ENCODE measurements around the gene NOXA1.

NOXA1 gene

DNA sequence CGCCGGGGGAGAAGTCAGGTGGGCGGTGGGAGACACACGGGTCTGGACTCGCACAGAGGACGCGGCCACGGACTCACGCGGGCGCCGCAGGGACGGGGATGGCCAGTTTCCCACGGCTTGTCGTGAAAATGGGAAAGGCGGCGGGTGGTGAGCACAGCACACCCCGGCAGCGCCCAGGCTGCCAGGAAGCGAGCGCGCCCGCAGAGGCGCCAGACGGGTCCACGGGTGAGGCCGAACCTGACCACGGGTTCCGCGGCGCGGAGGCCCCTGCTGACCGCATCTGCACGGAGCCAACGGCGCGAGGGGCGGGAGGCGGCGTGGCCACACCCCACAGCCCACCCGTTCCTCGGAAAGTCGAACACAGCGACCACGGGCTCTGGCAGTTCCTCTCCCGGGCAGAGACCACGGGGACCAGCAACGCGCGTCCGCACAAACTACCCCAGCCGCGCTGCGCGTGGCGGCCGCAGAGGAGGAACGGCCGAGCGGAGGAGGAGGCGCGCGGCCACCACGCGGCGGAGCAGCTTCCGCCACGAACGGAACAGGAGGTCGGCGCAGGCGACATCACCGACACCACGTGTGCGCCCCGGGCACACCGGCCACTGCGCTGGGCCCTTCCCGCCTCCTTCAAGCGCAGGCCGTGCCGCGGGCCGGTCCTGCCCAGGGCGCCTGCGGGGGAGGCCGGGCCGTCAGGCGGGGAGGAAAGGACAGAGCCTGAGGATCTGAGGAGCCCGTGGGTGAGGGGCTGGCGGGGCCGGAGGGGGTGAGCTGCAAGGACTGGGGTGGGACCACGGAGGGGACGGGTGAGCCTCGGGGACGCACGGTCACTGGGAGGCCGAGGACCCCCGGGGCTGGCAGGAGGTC is 5.8 kb upstream of the NOXA1 start:
- Histone ChIP-seq H3K9me3 (no peaks in the 10 kb centered on the region), H3K27me3 (ENCODE audit: low read depth) (no peaks in the 10 kb centered on the region), H3K4me1 (peaks cover 18% of the 10 kb centered on the region), H3K36me3 (replicated peaks) (0 out of 2 replicates have a peak, but pooled peaks cover 3% of the 10 kb centered on the region), H3K4me3 (peak overlapping the region; percentile 31)
- in situ Hi-C loops (cut with MboI; ENCODE audit: low sequenced_read_pairs), result no loop called here
- peak in 1 of 2 experiments; percentile 55 for DNase-seq (ENCODE audit: low spot score in 2 of 2)

DNA sequence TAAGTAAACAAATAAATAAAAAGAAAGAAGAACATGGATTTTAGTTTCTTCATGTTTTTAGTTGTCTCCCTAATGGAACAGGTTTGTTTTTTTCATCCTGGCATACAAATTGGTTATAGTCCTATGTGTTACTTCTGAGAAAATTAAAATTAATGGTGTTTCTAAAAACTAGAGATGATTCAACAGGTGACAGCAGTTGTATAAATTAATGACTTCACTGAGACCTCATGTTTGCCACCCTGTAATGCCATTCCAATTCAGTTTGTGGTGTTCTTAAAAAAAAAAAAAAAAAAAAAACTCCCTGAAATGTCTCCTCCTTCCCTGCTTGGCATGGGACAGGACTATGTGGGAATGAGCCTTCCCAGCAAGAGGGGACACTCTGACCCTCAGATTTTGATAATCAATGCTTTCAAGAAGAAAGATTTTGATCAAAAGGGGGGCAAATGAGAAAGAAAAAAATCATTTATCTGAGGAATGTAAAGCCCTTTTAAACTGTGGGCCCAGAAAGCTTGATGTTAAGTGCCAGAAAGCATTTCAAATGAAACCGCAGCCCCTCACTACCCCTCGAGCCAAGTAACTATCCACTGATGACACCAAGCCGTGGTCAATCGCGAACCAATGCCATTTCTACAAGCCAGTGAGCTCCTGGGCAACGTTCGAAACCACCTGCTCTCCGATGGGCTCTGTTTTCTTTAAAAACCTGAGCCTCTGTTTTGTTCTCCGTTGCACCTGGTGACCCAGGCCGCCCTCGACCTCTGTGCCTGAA is 1.2 kb upstream of the NOXA1 start:
- in situ Hi-C loops (cut with MboI; ENCODE audit: low sequenced_read_pairs), result no loop called here
- no peaks in the 10 kb centered on the region for H3K9me3 ChIP-seq
- peak overlapping the region; percentile 67 for H3K4me3 ChIP-seq
- H3K36me3 ChIP-seq (replicated peaks), result 0 out of 2 replicates have a peak, but pooled peaks cover 3% of the 10 kb centered on the region
- DNase-seq (ENCODE audit: low spot score in 2 of 2), result peak in 1 of 2 experiments; percentile 9
- peaks cover 18% of the 10 kb centered on the region for H3K4me1 ChIP-seq
- H3K27me3 ChIP-seq (ENCODE audit: low read depth), result no peaks in the 10 kb centered on the region

DNA sequence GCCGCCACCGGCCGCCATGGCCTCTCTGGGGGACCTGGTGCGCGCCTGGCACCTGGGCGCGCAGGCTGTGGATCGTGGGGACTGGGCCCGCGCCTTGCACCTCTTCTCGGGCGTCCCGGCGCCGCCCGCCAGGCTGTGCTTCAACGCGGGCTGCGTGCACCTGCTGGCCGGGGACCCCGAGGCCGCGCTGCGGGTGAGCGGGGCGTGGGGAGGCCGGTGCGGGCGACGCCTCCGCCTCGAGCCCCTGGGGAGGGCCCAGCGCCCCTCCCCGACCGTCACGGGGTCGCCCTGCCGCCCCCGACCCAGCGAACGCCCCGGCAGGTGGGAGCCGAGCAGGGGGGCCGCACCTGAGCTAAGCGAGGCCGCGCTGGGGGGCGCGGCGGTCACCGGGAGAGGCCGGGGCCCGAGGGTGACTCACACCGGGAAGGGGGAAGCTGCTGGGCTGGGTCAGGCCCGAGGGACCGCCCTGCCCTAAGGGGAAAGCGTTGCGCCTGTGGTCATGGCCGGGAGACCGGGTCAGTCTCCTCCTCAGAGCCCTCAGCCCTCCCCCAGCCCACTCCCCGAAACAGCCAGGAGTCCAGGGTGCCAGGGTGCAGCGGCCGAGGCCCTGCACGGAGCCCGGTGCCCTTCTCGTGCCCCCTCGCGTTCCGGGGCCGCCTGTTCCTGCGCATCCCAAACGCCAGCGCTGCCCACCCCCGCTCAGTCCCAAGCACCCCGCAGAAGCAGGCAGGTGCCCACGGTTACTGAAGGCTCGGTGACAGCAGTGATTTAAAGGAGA is 510 bp downstream of the NOXA1 start:
- Histone ChIP-seq H3K27me3 (ENCODE audit: low read depth) (no peaks in the 10 kb centered on the region), H3K4me1 (peaks cover 2% of the 10 kb centered on the region; the same call in 1 of the 2 replicates), H3K9me3 (no peaks in the 10 kb centered on the region), H3K36me3 (replicated peaks) (0 out of 2 replicates have a peak, but pooled peaks cover 3% of the 10 kb centered on the region), H3K4me3 (peak overlapping the region; percentile 67)
- in situ Hi-C loops (cut with MboI; ENCODE audit: low sequenced_read_pairs), result no loop called here
- peak in 1 of 2 experiments; percentile 40 for DNase-seq (ENCODE audit: low spot score in 2 of 2)

DNA sequence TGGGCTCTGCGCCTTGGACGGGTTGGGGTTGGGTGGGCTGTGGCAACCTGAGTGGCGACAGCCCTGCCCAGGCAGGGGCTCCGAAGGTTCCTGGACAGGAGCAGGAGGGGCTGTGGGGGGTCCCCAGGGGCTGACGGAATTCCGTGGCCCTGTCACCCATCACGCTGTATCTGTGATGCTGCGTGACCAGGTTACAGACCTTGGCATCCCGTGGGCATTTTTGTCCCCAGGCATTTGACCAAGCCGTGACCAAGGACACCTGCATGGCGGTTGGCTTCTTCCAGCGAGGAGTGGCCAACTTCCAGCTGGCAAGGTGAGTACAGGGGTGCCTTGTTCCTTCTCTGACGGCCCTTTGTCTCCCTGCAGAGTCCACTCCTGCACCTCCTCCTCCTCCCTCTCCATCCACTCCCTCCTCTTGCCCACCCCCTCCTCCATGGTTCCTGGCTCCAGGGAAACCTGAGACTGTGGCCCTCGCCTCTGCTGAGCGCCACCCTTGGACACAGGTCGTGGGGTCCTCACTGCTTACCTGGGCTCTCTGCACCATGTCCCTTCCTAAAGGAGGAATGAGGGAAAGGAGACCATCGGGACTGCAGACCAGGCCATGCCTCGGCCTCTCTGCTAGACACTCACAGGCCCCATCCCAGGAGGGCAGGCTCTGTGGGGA is 3.0 kb downstream of the NOXA1 start:
- DNase-seq (ENCODE audit: low spot score in 2 of 2), result no peak

DNA sequence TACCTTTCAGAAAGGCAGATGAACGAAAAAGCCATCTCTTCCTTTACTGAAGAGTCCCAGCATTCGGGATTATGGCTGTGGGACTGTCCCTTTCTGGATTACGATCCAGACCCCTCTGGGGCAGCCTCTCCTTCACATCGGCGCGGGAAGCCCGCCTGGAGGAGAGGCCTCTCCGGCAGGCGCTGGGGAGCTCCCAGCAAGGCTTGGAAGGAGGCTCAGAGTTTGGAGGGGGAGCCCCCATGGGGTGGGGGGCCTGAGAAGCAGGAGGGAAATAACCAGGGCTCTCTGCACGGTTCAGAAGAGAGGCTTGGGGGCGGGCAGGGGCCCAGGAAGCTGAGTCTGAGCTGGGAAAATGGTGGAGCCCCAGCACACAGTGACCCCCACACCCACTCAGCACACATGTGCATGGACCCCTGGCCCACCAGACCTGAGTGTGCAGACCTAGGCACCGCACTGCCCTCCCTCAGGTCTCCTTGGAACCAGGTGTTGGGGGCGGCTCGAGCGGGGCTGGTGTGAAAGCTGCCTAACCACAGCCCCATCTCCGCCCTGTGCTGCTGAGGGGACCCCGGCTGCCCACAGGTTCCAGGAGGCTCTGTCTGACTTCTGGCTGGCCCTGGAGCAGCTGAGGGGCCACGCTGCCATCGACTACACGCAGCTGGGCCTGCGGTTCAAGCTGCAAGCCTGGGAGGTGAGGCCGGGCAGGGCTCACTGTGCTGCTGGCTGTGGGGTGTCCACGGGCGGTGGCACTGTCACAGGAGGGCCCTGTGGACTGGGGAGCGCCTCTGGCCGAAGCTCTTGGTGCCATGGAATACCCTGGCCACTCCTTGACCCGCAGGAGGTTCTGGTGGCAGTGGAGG is 4.5 kb downstream of the NOXA1 start:
- H3K36me3 ChIP-seq (replicated peaks), result no peaks in the 10 kb centered on the region
- peaks cover 2% of the 10 kb centered on the region; the same call in 1 of the 2 replicates for H3K4me1 ChIP-seq
- no peak for DNase-seq (ENCODE audit: low spot score in 2 of 2)
- H3K27me3 ChIP-seq (ENCODE audit: low read depth), result no peaks in the 10 kb centered on the region
- H3K4me3 ChIP-seq, result no peak overlapping the region
- no peaks in the 10 kb centered on the region for H3K9me3 ChIP-seq
- in situ Hi-C loops (cut with MboI; ENCODE audit: low sequenced_read_pairs), result no loop called here

More for the DNA sequence above, 3.0 kb downstream of the NOXA1 start:
- Histone ChIP-seq H3K27me3 (ENCODE audit: low read depth) (no peaks in the 10 kb centered on the region), H3K36me3 (replicated peaks) (no peaks in the 10 kb centered on the region), H3K4me3 (no peak overlapping the region), H3K9me3 (no peaks in the 10 kb centered on the region), H3K4me1 (peaks cover 2% of the 10 kb centered on the region; the same call in 1 of the 2 replicates)
- in situ Hi-C loops (cut with MboI; ENCODE audit: low sequenced_read_pairs), result no loop called here

DNA sequence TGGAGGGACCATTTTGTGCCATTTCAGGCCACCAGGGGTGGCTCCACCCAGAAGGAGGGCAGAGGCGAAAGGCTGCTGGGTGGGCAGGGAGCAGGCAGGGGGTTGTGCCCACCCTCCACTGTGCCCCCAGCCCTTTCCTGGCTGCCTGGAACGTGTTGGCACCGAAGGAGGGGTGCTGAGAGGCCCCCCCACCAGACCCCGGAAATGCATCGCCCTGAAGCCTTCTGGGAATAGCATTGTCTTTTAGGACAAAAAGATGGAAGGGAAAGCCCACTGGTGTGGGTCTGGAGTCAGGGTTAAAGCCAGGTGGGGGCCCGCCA is 5.1 kb downstream of the NOXA1 start:
- DNase-seq (ENCODE audit: low spot score in 2 of 2), result no peak
- no peak overlapping the region for H3K4me3 ChIP-seq
- H3K4me1 ChIP-seq, result peaks cover 2% of the 10 kb centered on the region; the same call in 1 of the 2 replicates
- no peaks in the 10 kb centered on the region for H3K36me3 ChIP-seq (replicated peaks)
- no peaks in the 10 kb centered on the region for H3K9me3 ChIP-seq
- in situ Hi-C loops (cut with MboI; ENCODE audit: low sequenced_read_pairs), result no loop called here
- no peaks in the 10 kb centered on the region for H3K27me3 ChIP-seq (ENCODE audit: low read depth)

DNA sequence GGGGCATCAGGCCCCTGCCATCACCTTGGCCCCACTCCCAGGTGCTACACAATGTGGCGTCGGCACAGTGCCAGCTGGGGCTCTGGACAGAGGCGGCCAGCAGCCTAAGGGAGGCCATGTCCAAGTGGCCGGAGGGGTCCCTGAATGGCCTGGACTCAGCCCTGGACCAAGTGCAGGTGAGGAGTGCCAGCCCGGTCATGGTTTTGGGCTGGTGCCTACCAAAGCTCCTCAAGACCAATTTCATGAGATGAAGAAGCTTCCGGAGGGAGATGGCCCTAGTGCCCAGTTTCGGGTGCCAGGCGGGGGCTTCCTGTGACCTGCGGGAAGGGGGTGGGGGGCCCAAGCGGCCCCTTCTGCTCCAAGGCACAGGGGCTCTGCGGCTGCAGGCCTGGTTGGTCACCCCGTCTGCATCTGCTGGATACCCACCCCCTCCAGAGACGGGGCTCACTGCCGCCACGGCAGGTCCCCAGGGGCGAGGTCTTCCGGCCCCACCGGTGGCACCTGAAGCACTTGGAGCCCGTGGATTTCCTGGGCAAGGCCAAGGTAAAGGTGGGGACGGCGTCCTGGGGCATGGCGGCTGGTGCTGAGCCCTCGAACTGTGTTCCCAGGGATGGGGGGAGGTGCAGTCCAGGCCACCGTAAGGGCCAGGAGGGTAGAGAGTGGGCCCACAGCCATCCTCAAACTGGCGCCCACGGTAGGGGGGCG is 5.8 kb downstream of the NOXA1 start:
- Histone ChIP-seq H3K27me3 (ENCODE audit: low read depth) (no peaks in the 10 kb centered on the region), H3K9me3 (no peaks in the 10 kb centered on the region), H3K4me3 (no peak overlapping the region), H3K4me1 (peaks cover 2% of the 10 kb centered on the region; the same call in 1 of the 2 replicates), H3K36me3 (replicated peaks) (no peaks in the 10 kb centered on the region)
- DNase-seq (ENCODE audit: low spot score in 2 of 2), result no peak
- in situ Hi-C loops (cut with MboI; ENCODE audit: low sequenced_read_pairs), result no loop called here

DNA sequence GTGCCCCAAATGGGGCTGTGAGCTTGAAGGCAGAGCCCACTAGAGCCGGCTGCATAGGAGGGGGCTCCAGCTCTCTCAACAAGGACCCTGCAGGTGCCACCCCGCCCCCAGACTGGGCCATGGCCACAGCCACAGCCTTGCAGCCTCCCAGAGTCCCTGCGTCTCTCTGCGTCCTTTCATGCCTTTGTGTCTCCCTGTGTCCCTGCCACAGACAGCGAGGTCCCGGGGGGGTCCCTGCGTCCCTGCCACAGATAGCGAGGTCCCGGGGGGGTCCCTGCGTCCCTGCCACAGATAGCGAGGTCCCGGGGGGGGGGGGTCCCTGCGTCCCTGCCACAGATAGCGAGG is 6.3 kb downstream of the NOXA1 start:
- no peak for DNase-seq (ENCODE audit: low spot score in 2 of 2)
- H3K4me3 ChIP-seq, result no peak overlapping the region
- in situ Hi-C loops (cut with MboI; ENCODE audit: low sequenced_read_pairs), result no loop called here

DNA sequence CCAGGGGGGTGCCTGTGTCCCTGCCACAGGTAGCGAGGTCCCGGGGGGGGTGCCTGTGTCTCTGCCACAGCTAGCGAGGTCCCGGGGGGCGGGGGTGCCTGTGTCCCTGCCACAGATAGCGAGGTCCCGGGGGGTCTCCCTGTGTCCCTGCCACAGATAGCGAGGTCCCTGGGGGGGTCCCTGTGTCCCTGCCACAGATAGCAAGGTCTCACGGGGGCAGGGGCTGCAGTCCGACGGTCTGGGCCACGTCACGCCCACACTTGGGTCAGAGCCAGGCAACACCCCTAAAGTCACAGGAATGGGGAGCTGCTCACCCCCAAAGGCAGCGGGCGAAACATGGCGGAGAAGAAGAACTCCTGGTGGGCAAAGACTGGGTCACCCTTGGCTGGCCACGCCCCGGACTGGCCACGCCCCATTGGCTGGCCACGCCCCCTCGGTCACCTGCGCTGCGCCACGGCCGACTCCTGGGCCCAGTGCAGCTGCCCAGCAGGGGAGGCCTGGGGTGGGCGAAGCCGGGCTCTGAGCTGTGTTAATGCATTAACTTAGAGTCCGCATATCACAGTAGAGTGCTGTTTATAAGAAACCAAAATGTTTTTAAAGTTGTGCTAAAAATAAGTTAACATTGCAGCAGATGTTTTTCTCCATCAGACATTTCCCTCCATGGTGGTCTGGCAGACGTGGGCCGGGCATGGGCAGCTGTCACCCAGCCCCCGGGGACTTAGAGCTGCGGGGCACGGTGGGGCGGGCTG is 7.0 kb downstream of the NOXA1 start:
- in situ Hi-C loops (cut with MboI; ENCODE audit: low sequenced_read_pairs), result no loop called here
- H3K36me3 ChIP-seq (replicated peaks), result no peaks in the 10 kb centered on the region
- peaks cover 2% of the 10 kb centered on the region; the same call in 1 of the 2 replicates for H3K4me1 ChIP-seq
- no peaks in the 10 kb centered on the region for H3K9me3 ChIP-seq
- peak in 1 of 2 experiments; percentile 79 for DNase-seq (ENCODE audit: low spot score in 2 of 2)
- no peak overlapping the region for H3K4me3 ChIP-seq
- no peaks in the 10 kb centered on the region for H3K27me3 ChIP-seq (ENCODE audit: low read depth)

More for the DNA sequence above, 6.3 kb downstream of the NOXA1 start:
- no peaks in the 10 kb centered on the region for H3K36me3 ChIP-seq (replicated peaks)
- H3K4me1 ChIP-seq, result peaks cover 2% of the 10 kb centered on the region; the same call in 1 of the 2 replicates
- no peaks in the 10 kb centered on the region for H3K27me3 ChIP-seq (ENCODE audit: low read depth)
- no peaks in the 10 kb centered on the region for H3K9me3 ChIP-seq

DNA sequence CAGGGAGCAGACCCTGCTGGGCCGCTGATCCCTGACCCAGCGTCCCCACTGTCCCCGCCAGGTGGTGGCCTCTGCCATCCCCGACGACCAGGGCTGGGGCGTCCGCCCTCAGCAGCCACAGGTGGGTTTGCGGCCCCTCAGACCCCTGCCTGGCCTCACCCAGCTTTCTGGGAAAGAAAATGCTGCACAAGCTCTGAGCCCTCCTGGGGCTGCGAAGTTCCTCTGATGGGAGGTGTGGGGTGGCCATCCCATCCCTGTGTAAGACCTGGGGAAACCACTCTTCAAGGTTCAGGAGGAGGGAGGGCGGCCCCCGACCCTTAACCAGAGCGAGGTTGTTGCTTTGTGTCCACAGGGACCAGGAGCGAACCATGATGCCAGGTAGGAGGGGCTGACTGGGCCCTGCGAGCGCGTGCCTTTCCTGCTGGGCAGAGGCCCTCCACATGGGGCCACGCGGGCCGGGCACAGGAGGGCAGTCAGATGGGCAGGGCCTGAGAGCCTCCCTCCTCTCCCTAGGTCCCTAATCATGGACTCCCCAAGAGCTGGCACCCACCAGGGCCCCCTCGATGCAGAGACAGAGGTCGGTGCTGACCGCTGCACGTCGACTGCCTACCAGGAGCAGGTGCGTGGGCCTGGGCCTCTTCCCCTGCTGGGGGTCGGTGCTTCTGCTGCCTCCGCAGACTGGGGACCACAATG is 7.7 kb downstream of the NOXA1 start:
- Histone ChIP-seq H3K9me3 (no peaks in the 10 kb centered on the region), H3K27me3 (ENCODE audit: low read depth) (no peaks in the 10 kb centered on the region), H3K36me3 (replicated peaks) (no peaks in the 10 kb centered on the region), H3K4me1 (peaks cover 2% of the 10 kb centered on the region; the same call in 1 of the 2 replicates), H3K4me3 (no peak overlapping the region)
- no peak for DNase-seq (ENCODE audit: low spot score in 2 of 2)
- in situ Hi-C loops (cut with MboI; ENCODE audit: low sequenced_read_pairs), result no loop called here

DNA sequence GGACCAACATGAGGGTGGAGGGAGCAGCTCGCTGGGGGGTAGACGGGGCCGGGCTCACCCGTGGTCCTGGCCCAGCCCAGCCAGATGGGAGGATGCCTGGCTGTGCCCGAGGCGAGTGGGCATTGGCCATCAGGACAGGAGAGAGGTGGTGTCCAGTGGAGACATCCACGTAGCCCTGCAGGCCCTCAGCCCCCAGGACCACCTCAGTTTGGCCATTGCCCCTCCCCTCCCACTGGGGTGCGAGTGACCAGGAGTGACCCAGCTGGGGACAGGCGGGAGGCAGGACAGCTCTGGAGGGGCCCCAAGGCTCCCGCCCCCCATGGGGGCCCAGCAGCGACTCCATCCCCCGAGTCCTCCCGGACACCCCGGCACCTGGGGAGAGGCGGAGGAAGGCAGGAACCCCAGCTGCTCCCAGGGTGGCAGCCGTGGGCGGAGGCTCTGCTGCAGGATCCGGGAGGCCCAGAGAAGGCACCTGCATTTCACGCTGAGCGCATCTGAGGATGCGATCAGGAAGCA is 8.3 kb downstream of the NOXA1 start:
- DNase-seq (ENCODE audit: low spot score in 2 of 2), result no peak
- Histone ChIP-seq H3K36me3 (replicated peaks) (no peaks in the 10 kb centered on the region), H3K4me1 (peaks cover 2% of the 10 kb centered on the region; the same call in 1 of the 2 replicates), H3K4me3 (no peak overlapping the region), H3K27me3 (ENCODE audit: low read depth) (no peaks in the 10 kb centered on the region), H3K9me3 (no peaks in the 10 kb centered on the region)
- in situ Hi-C loops (cut with MboI; ENCODE audit: low sequenced_read_pairs), result no loop called here

All from HAP-1 (cell line).